Stimulated activated CD8-positive, alpha-beta memory T cell treated with anti-CD3 and anti-CD28 coated beads, Interleukin-15, amount 100 ng/mL, for 1 hour (primary cell): Measurements from ENCODE around the gene PDIA5.
"Not testable (repeated sequence)": the region's sequence is repeated elsewhere in the genome, so short reads cannot be mapped to it uniquely, and the experiment has no call there.

Experiments
- DNase-seq: peaks from one replicate; pipeline ENCODE4 v3.0.0-alpha.2; 2020; ENCODE audit warnings: low read depth

The PDIA5 gene

DNA sequence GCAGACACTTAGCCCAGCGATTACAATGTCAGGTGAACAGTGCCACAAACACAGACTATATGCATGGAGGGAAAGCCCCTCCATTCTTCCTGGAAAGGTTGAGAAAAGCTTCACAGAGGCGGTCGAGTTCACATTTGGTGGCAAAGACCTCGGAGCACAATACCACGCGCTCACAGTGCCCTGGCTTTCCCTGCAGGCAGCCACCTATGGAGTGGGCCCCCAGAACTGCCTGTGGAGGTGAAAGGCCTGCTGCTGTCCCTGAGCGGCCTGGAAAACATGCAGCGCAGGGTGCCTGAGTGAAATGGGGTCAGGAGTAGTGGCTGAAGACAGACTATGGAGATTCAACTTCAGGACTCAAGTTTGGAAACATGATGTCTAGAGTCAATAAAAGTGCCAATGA is 26.9 kb downstream of the PDIA5 start:
- no peak for DNase-seq

- DNase-seq: no peak
Measured at GRCh38 chr3:123094516-123095313, 27.9 kb downstream of the PDIA5 start.

DNA sequence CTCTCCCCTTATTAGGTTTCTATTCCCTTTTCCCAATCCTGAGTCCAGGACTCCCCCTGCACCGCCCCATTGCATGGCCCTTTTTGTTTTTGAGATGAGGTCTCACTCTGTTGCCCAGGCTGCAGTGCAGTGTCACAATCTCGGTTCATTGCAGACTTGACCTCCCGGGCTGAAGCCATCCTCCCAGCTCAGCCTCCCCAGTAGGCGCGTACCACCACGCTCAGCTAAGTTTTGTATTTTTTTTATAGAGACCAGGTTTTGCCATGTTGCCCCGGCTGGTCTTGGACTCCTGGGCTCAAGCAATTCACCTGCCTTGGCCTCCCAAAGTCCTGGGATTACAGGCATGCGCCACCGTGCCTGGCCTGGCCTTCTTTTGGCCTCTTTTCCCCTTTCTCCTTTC is 29.3 kb downstream of the PDIA5 start:
- DNase-seq: no peak

DNA sequence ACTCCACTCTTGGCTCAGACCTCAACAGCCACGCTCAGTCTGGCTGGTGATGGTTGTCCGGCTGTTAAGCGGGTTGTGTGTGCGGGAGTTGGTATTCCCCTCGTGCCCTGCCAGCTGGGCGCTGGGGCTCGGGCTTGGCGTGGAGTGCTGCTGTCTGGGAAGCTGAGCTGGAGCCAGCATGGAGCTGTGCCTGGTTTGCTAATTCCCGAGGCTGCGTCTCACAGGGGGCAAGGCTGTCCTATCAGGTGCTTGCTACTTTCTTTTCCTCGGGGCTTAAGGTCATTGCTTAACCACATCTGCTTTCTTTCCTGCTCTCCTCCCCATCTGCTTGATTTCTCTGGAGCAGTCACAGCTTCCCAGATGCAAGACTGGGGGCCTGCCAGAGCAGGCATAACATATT is 29.9 kb downstream of the PDIA5 start:
- DNase-seq: no peak

GRCh38 chr3:123098426-123099330 is 31.9 kb downstream of the PDIA5 start:
- no peak for DNase-seq

DNA sequence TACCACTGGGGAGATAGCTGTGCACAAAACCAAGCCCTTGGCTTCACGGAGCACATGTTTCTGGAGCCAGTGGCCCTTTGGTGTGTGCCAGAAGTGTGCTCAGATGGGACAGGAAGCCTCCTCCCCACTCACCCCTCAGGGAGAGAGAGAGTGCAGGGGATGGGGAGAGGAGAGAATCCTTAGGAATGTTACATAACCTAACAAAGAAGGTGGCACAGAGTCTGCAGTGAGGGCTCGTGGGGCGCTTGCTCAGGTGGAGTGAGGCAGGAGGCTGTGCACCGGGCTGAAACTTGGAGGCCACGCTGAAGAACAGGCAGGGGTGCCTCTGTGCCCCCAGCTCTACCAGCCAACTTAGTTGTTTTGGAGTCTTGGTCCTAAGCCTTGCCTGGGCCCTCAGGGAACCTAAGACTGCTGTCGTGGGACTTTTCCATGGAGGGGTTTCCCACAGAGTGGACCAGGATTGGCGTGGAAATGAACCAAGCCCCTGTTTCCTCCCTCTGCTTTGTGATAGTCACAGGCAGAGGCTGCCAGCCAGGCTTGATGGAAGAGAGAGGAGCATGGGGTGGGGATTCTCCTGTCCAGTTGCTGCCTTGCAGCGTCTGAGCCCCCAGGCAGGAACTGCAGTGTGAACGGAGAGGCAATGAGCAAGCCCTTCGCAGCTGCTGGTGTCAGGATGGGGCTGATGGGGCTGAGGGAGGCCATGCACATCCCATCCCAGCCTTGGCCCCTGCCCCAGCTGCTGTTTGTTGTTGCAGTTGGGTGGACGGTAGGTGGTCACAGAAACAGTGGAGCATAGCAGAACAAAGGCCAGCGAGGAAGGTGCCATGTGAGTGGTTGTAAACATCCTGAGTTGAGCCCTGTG is 32.7 kb downstream of the PDIA5 start:
- DNase-seq: no peak

DNA sequence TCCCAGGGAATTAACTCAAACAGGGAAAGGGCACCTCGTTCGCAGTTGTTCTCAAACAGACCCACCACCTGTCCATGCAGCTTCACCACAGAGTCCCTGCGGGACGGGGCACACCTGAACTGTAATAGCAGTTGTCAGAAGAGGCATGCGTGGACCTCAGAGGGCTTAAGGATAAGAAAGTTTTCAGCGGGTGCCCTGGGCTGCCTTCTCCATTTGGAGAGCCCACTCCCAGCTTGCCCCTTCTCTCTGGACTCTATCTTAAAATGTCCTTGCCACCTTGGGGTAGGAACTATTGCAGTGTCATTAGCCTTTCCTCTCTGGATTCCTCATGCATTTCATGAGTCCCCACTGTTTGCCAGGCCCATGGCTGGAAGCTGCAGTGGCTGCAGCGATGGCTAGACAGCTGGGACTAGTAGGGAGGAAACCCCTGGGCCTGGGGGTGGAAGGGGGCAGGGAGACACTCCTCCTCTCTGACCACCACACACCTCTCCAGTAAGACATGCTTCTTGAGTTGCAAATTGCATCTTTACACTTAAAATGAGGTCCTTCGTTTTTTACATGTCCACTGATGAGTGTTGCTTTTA is 33.5 kb downstream of the PDIA5 start:
- DNase-seq: no peak

GRCh38 chr3:123102249-123102648 is 35.4 kb downstream of the PDIA5 start:
- DNase-seq: no peak

DNA sequence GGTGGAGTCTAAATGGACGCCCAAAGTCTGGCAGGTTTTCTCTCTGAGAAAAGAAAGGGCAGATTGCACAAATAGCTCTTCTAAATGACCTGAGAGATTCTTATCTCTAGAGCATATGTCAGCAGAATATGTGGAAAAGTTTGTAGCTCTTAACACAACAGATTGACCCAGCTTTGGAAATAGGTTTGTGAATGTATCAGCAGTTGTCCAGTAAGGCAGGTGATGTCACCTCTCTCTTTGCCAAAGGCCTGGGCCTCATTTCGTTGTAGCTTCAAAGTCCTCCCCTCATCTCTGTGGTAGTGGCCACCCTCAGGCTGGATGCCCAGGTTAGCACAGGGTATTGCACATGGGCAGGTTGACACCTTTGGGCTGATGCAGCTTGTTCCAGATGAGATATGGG is 36.0 kb downstream of the PDIA5 start:
- DNase-seq: no peak

DNA sequence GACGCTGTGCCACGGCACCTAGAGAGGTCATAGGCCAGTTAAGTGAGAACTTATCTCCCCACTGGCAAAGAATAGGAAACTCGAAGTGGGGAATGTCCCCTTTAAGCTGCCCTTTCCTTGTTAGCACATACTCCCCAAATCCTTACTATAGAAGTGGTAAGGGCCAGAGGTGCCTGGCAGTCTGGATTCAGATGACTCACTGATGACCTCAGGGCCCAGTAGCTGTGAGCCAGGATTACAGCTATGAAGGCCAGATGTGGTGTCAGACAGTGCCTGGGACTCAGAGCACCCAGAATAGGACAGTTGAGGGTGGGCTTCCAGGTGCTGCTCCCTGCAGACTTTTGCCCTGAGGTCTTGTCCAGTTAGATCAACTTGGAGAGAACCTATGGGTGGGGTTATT is 37.7 kb downstream of the PDIA5 start:
- no peak for DNase-seq

DNA sequence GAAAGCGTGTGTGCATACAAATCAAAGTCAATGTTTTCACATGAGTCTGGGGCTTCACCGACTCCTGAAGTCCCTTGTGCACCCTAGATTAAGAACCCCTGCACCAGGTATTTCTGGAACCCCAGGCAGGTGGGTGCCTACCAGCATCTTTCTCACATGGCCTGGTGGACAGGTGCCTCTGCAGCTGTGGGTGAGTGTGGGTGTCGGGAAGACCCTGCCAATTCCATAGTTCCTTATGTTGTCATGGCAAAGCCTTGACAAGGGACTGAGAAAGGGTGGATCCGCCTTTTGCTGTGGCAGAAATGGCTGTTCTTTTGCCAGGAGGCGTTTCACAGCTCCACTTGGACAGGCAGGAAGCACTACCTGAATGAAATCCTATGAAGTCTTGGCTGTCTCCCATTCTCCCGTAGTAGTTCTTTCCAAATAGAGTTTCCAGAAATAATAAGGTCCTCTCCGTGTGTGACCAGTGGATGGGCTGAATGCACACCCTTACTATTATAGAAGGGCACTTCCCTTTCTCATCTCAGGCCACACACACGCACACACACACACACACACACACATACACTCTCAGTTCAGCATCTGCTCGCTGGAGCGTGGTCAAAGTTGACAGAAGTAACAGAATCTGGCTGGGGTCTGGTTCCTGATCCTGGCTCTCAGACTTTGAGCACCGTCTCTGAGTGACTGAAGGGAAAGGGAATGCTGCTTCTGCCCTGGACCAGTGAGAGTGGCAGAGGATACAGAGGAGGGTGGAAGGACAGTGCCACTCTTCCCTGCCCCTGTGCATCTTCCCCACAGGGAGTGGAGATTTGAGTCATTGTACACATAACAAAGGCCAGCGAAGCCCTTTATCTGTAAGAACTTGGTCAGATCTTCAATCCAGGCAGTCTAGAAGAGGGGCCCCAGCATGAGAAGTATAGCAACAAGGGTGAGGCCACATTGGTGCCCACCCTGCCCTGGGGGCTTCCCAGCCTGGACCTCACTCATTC is 38.7 kb downstream of the PDIA5 start:
- no peak for DNase-seq

- DNase-seq: no peak
Measured at GRCh38 chr3:123110282-123110975, 43.6 kb downstream of the PDIA5 start.

DNA sequence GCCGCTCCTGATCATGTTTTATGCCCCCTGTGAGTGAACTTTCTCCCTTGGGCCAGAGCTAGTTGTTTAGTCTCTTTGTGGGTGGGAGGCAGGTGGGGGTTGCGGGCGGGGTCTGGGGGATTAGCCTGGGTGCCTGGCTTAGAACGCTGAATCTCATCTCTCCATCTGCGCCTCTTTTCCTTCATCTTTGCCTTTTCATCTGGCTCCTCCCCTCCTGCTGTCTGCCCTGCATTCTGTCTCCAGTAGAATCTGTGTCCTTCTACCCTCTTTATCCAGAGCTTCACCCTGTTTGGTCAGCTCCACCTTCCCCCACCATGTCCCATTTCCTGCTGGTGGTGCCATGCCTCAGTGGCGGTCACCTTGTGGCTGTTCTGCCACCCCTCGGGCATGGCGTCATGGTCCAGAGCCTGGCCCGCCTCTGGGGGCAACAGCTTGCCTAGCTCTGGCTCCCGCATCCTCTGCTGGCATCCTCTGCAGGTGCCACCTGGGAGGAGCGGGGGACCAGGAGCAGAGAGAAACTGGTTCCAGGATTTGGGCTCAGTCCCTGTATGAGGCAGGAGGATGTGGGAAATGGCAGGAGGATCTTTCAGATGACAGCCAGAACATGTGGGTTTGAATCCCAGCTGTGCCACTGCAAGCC is 44.3 kb downstream of the PDIA5 start:
- no peak for DNase-seq

GRCh38 chr3:123111640-123112039 is 44.8 kb downstream of the PDIA5 start:
- DNase-seq: no peak

- no peak for DNase-seq
Measured at GRCh38 chr3:123112232-123112631, 45.4 kb downstream of the PDIA5 start.

GRCh38 chr3:123112656-123113055 is 45.8 kb downstream of the PDIA5 start:
- DNase-seq: not testable (repeated sequence)

DNA sequence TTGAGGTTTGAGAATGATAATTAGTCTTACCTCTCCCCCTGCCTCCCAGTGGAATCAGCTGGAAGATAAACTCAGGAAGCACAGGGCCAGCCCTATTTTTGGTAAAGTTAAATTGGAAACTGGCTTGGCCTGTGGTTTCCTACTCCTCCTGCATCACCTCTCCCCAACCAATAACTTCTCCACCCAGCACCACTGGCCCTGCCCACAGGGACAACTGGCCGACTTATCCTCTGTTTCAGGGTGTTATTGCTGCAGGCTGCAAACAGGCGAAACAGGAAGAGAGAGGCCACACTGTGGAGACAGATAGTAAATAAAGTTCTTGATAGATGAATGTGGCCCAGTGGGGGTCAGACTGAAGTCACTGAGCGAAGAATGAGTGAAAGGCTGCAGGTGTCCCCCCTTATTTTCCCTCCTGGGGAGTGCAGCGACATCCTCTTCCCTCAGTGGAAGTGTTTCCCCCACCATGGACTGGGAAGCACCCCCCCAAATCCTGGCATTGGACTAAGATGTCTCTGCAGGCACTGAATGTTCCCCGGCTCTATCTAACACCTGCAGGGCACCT is 47.1 kb downstream of the PDIA5 start:
- no peak for DNase-seq

GRCh38 chr3:123116116-123116515 is 49.3 kb downstream of the PDIA5 start:
- no peak for DNase-seq

DNA sequence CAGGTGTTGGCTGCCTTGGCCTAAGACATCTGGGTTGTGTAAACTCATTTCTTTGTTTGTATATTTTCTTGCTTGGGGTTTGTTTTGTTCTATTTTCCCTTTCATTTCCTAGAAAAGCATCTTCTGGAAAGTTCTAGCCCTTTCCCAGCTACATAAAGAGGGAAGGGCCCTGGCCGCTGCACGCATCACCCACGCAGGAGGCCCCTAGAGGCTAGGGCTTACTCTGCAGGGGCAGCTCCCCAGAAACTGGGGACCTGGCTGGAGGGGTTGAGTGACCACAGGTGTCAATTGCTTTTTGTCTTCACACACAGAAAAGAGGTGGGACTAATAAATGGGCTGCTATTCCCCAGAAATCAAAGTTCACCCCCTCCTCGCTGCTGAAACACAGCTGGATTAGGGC is 52.6 kb downstream of the PDIA5 start:
- no peak for DNase-seq
